HG02981 (cell line): Measurements from ENCODE around the gene ACKR2.
A peak's percentile ranks its signal among the peaks of the same experiment; 100 is the strongest.

Source experiments
- ATAC-seq: cut with Tn5 transposase; IDR thresholded peaks from one replicate; pipeline ENCODE4 v1.9.1; 2021; ENCODE audit warnings: mild to moderate bottlenecking, moderate library complexity; ENCODE audit not compliant: unreplicated experiment

ACKR2 gene

GRCh38 chr3:42853739-42854302 lies 44.6 kb downstream of the ACKR2 start:
- no peak for ATAC-seq

GRCh38 chr3:42855219-42855546 lies 45.9 kb downstream of the ACKR2 start:
- no peak for ATAC-seq

- no peak for ATAC-seq
Observed at GRCh38 chr3:42855547-42856380, 46.5 kb downstream of the ACKR2 start.

DNA sequence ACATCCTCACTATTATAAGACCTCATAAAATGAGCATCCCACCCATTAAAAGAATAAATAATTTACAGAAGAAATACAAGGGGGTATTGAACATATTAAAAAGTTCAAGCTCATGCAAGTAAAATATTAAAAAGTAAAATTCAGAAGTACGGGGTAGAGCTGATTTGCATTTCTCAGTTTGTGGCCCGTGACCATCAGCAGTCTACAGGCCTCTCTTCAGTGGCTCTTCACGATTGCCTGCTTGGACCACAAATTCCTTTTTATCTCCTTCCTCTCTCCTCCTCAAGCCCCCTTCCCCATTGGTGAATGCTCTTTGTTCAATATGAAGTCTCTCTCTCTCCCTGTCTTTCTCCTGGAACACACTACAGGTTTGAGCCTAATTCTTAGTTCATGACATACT lies 47.3 kb downstream of the ACKR2 start:
- ATAC-seq: no peak

DNA sequence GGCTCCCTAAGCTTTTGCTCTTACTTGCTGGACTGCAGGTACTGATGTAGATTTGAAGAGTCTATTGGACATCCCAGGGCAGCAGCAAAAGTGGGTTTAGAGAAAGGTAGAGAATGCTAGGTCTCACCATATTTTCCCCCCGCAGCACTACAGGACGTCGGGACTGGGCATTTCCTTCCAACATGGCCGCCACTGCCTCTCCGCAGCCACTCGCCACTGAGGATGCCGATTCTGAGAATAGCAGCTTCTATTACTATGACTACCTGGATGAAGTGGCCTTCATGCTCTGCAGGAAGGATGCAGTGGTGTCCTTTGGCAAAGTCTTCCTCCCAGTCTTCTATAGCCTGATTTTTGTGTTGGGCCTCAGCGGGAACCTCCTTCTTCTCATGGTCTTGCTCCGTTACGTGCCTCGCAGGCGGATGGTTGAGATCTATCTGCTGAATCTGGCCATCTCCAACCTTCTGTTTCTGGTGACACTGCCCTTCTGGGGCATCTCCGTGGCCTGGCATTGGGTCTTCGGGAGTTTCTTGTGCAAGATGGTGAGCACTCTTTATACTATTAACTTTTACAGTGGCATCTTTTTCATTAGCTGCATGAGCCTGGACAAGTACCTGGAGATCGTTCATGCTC lies 55.2 kb downstream of the ACKR2 start:
- ATAC-seq: no peak

- no peak for ATAC-seq
Observed at GRCh38 chr3:42865256-42865655, 56.0 kb downstream of the ACKR2 start.

- no peak for ATAC-seq
Observed at GRCh38 chr3:42867138-42867537, 57.9 kb downstream of the ACKR2 start.

DNA sequence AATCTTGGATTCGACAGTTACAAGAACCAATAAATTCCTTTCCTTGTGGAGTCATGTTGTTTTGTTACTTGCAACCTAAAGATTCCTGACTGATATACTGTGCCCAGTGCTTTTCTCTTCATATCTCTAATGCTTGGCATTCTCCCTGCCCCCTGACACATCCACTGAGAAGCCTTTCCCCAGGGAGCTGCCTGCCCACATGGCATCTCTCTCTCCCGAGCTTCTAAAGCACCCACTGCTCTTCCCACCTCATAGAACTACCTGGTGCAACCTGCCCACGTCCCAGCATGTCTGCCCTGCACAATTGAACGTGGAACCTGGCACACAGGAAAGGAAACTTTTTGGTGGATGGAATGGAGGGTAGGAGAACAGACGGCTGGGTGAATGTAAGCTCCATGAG lies 59.6 kb downstream of the ACKR2 start:
- no peak for ATAC-seq

DNA sequence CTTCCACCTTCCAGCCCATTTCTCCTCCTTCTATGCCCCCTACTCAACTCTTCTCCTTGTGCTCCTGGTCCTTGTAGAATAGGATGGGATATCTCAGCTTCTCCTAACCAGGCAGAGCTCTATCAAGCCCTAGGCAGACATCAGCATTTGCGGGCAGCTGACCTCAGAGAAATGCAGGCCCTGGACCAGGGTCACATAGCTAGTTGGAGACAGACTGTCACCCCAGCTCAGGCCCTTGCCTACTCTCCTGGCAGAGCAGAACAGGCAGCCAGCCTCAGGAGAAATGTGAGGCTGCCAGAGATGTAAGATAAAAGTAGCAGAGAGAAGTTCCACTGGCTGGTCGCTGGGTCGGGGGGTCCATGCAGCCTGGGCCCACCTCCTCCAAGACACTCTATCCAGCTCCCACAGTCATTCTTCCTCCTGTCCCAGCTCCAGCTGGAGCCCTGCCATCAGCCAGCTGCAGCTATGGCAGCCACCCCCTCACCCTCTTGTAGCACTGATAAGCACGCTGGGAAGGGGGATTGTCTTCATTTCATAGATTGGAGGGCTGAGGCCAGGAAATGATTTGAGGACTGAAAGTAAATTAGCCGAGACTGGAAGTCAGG lies 62.4 kb downstream of the ACKR2 start:
- ATAC-seq: no peak

DNA sequence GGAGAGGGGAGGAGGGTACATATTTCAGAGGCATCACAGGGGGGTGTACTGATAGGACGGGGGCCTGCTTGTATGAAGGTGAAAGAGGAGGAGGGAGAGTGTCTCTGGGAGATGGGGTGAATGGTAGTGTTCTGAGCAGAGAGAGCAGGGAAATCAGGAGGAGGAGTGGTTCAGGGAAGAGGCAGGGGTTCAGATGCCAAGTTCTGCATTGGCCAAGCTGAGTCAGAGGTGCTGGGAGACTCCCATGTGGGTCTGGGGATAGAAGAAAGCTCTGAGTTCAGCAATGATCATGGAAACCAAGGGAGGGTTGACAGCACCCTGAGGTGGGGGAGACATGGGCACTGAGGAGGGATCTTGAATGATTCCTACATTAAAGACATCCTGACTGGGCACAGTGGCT lies 63.5 kb downstream of the ACKR2 start:
- ATAC-seq: no peak

DNA sequence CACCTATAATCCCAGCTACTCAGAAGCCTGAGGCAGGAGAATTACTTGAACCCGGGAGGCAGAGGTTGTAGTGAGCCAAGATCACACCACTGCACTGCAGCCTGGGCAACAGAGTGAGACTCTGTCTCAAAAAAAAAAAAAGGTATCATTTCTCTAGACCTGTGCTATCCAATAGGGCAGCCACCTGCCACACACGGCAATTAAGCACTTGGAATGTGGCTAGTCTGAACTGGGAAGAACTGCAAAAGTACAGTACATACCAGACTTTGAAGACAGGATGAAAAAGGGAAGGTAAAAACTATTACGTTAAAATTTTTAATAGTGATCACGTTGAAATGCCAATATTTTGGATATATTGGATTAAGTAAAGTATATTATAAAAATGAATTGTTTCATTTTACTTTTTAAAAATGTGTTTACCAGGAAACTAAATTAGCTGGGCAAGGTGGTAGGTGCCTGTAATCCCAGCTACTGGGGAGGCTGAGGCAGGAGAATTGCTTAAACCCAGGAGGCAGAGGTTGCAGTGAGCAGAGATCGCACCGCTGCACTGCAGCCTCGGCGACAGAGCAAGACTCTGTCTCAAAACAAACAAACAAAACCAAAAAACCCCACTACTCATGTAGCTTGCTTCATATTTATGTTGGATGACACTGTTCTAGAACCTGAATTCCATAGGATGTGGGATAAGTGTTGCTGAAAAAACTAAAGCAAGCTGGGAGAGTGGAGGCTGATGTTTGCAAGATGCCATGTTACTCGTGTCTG lies 64.2 kb downstream of the ACKR2 start:
- no peak for ATAC-seq

GRCh38 chr3:42874749-42875148 lies 65.5 kb downstream of the ACKR2 start:
- ATAC-seq: no peak

- no peak for ATAC-seq
Observed at GRCh38 chr3:42875325-42876151, 66.3 kb downstream of the ACKR2 start, which contains the start of gene CYP8B1. Gene CYP8B1 (minus strand): TSS chr3:42875879. CDS start chr3:42875816, 63 bp downstream.

- ATAC-seq: no peak
Observed at GRCh38 chr3:42876401-42876800, 67.2 kb downstream of the ACKR2 start.

DNA sequence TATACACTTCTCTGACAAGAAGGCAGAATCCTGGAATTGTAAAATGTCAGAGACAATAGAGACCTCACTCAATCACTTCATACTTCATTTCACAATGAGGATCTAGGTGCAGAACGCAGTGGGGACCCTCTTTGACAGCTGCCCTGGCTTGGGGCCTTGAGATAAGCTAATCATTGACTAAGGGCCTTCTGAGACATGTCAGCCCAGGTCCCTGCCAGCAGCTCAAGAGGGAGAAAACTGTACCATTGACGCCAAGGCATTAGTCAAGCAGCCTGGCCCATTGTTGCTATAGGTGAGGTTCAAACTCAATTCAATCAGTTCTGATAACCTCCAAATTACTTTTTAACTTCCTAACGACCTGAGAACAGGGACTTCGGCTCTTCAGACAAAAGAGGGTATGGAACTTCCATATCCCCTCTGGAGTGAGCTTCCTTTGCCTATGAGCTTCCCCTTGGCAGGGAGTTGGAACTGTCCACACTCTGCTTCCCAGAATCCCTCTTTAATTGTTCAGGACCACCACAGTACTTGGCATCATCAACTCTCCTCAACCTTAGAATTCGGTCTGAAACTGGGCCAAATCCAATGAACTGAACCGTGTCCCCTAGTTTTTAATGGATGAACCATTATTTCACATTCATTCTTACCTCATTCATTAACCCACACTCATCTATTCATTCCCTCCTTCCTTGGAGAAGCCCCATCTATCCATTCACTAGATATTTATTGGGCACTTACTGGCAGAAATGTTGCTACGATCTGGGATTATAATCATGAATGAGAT lies 67.9 kb downstream of the ACKR2 start:
- ATAC-seq: no peak

DNA sequence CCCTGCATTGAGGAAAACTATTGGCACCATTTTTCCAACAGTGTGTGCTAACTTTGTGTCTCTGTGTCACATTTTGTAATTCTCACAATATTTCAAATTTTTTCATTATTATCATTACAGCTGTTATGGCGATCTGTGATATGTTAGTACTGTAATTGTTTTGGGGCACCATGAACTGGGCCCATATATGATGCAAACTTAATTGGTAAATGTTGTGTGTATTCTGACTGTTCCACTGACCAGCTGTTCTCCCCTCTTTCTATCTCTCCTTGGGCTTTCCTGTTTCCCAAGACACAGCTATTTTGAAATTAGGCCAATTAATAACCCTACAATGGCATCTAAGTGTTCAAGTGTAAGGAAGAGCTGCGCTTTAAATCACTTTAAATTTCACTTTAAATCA lies 68.6 kb downstream of the ACKR2 start:
- no peak for ATAC-seq

GRCh38 chr3:42880183-42880582 lies 70.9 kb downstream of the ACKR2 start:
- ATAC-seq: no peak

- peak; percentile 97 for ATAC-seq
Observed at GRCh38 chr3:42880601-42881451, 71.6 kb downstream of the ACKR2 start.
